ENCODE results near the gene STAG3.
"Not testable (repeated sequence)": the region's sequence is repeated elsewhere in the genome, so short reads cannot be mapped to it uniquely, and the experiment has no call there.

STAG3 gene

GRCh38 chr7:100211342-100211780 lies 33.6 kb downstream of the STAG3 start:
- DNase-seq (ENCODE audit: low read depth in 2 of 3, low spot score in 2 of 3) = peak in 1 of 3 experiments; percentile 20

GRCh38 chr7:100212631-100213286 lies 35.0 kb downstream of the STAG3 start:
- no peak for DNase-seq (ENCODE audit: low read depth in 2 of 3, low spot score in 2 of 3)

GRCh38 chr7:100213672-100214071 lies 36.0 kb downstream of the STAG3 start:
- DNase-seq (ENCODE audit: low read depth in 2 of 3, low spot score in 2 of 3) = no peak

- DNase-seq (ENCODE audit: low read depth in 2 of 3, low spot score in 2 of 3) = not testable (repeated sequence)
Observed at GRCh38 chr7:100214356-100214755, 36.6 kb downstream of the STAG3 start.

GRCh38 chr7:100215895-100216294 lies 38.2 kb downstream of the STAG3 start:
- no peak for DNase-seq (ENCODE audit: low read depth in 2 of 3, low spot score in 2 of 3)

GRCh38 chr7:100217934-100218333 lies 40.2 kb downstream of the STAG3 start:
- DNase-seq (ENCODE audit: low read depth in 2 of 3, low spot score in 2 of 3) = peak in 2 of 3 experiments; percentile 60 to 66

- DNase-seq (ENCODE audit: low read depth in 2 of 3, low spot score in 2 of 3) = no peak
Observed at GRCh38 chr7:100219271-100219737, 41.6 kb downstream of the STAG3 start.

- not testable (repeated sequence) for DNase-seq (ENCODE audit: low read depth in 2 of 3, low spot score in 2 of 3)
Observed at GRCh38 chr7:100219801-100220585, 42.3 kb downstream of the STAG3 start, which contains the start of gene PVRIG. PVRIG (plus strand) TSS chr7:100219949; CDS start chr7:100219971, 22 bp downstream.

GRCh38 chr7:100220586-100221230 lies 43.0 kb downstream of the STAG3 start:
- peak in 1 of 3 experiments; percentile 49 for DNase-seq (ENCODE audit: low read depth in 2 of 3, low spot score in 2 of 3)

GRCh38 chr7:100221231-100221718 lies 43.6 kb downstream of the STAG3 start:
- DNase-seq (ENCODE audit: low read depth in 2 of 3, low spot score in 2 of 3) = peak in 1 of 3 experiments; percentile 30

GRCh38 chr7:100221767-100222444 lies 44.2 kb downstream of the STAG3 start:
- no peak for DNase-seq (ENCODE audit: low read depth in 2 of 3, low spot score in 2 of 3)

GRCh38 chr7:100222445-100223132 lies 44.9 kb downstream of the STAG3 start:
- DNase-seq (ENCODE audit: low read depth in 2 of 3, low spot score in 2 of 3) = no peak

GRCh38 chr7:100223376-100223927 lies 45.7 kb downstream of the STAG3 start:
- not testable (repeated sequence) for DNase-seq (ENCODE audit: low read depth in 2 of 3, low spot score in 2 of 3)

GRCh38 chr7:100224891-100225290 lies 47.2 kb downstream of the STAG3 start:
- not testable (repeated sequence) for DNase-seq (ENCODE audit: low read depth in 2 of 3, low spot score in 2 of 3)

GRCh38 chr7:100234660-100235317 lies 57.1 kb downstream of the STAG3 start:
- DNase-seq (ENCODE audit: low read depth in 2 of 3, low spot score in 2 of 3) = not testable (repeated sequence)

GRCh38 chr7:100239975-100240374 lies 62.3 kb downstream of the STAG3 start:
- DNase-seq (ENCODE audit: low read depth in 2 of 3, low spot score in 2 of 3) = not testable (repeated sequence)

GRCh38 chr7:100243385-100243784 lies 65.7 kb downstream of the STAG3 start:
- peak in 2 of 3 experiments; percentile 38 to 46 for DNase-seq (ENCODE audit: low read depth in 2 of 3, low spot score in 2 of 3)

- DNase-seq (ENCODE audit: low read depth in 2 of 3, low spot score in 2 of 3) = not testable (repeated sequence)
Observed at GRCh38 chr7:100244988-100245605, 67.4 kb downstream of the STAG3 start.

Measured in activated CD8-positive, alpha-beta memory T cell treated with anti-CD3 and anti-CD28 coated beads for 48 hours (primary cell).